RPMI7951 (cell line): ENCODE measurements around the gene TCF25. TPM values are rescaled to one million over a fixed set of nuclear protein-coding genes. Genes with fewer than 3 reads are reported as not detected.
"Not testable (repeated sequence)": the region's sequence is repeated elsewhere in the genome, so short reads cannot be mapped to it uniquely, and the experiment has no call there.

ENCODE experiments used
- DNase-seq: peaks from one replicate; pipeline ENCODE4 v3.0.0-alpha.2; 2012; ENCODE audit warnings: low read depth
- total RNA-seq: library from RNA; depleted of rRNA; stranded (reverse); fragments of >200 nt; shearing (Covaris generic); gene quantifications from 2 replicates; pipeline ENCODE4 v1.2.3, GENCODE V29; 2014

Gene TCF25
- total RNA-seq, 1 experiment from 2014 or later, result 93.7 TPM

GRCh38 chr16:89920723-89921122, 47.3 kb downstream of the TCF25 start:
- DNase-seq, result peak; percentile 37

- no peak for DNase-seq
Observed at GRCh38 chr16:89921131-89921701, 47.8 kb downstream of the TCF25 start.

GRCh38 chr16:89921702-89922476, 48.5 kb downstream of the TCF25 start:
- peak; percentile 98 for DNase-seq

GRCh38 chr16:89922477-89922883, 49.1 kb downstream of the TCF25 start:
- DNase-seq, result peak; percentile 96

- peak; percentile 85 for DNase-seq
Observed at GRCh38 chr16:89922884-89923639, 49.7 kb downstream of the TCF25 start, which contains the start of gene TUBB3. Gene TUBB3 (plus strand): TSS chr16:89923342. CDS start chr16:89923402, 60 bp downstream.

- peak; percentile 26 for DNase-seq
Observed at GRCh38 chr16:89923640-89924296, 50.4 kb downstream of the TCF25 start.

GRCh38 chr16:89924297-89924924, 51.0 kb downstream of the TCF25 start:
- DNase-seq, result peak; percentile 63

- DNase-seq, result peak; percentile 26
Observed at GRCh38 chr16:89924925-89925307, 51.5 kb downstream of the TCF25 start.

- peak; percentile 27 for DNase-seq
Observed at GRCh38 chr16:89925596-89926079, 52.2 kb downstream of the TCF25 start.

GRCh38 chr16:89931305-89931896, 58.0 kb downstream of the TCF25 start:
- no peak for DNase-seq

- DNase-seq, result no peak
Observed at GRCh38 chr16:89931964-89932363, 58.6 kb downstream of the TCF25 start.

GRCh38 chr16:89934019-89934418, 60.6 kb downstream of the TCF25 start:
- DNase-seq, result not testable (repeated sequence)

- no peak for DNase-seq
Observed at GRCh38 chr16:89934611-89935553, 61.5 kb downstream of the TCF25 start.

GRCh38 chr16:89935620-89936019, 62.2 kb downstream of the TCF25 start:
- not testable (repeated sequence) for DNase-seq

GRCh38 chr16:89936034-89936433, 62.6 kb downstream of the TCF25 start:
- DNase-seq, result no peak

GRCh38 chr16:89936508-89936907, 63.1 kb downstream of the TCF25 start:
- no peak for DNase-seq

- DNase-seq, result no peak
Observed at GRCh38 chr16:89936981-89937380, 63.6 kb downstream of the TCF25 start.

GRCh38 chr16:89938175-89938885, 64.9 kb downstream of the TCF25 start:
- DNase-seq, result no peak

GRCh38 chr16:89944773-89945172, 71.4 kb downstream of the TCF25 start:
- DNase-seq, result no peak
